GM15510 (cell line): ENCODE results near the gene ETFB.

Experiments
- POLR2A ChIP-seq: IDR thresholded peaks from 3 replicates; pipeline ENCODE4 v1.6.1; 2011; ENCODE audit warnings: borderline replicate concordance; ENCODE audit not compliant: insufficient read length; ENCODE audit errors: extremely low read depth

The ETFB gene

DNA sequence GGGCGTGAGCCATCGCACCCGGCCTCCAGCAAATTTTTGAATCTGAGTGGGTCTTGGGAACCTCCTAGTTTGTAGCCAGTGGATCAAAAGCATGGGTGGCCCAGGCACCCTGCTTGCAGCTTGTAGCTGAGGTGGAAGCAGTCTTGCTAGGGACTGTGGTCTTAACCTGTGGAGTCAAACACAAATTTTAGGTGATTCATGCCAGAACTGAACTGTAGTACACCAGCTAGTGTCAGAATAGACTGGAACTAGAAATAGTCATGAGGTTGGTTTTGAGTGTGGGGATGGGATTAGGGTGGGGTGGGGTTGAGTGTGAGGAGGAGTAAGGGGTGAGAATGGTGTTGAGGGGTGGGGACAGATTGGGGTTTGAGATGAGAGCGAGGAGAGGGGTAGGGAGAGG is 15.8 kb upstream of the ETFB start:
- TF ChIP-seq POLR2A = no peak

DNA sequence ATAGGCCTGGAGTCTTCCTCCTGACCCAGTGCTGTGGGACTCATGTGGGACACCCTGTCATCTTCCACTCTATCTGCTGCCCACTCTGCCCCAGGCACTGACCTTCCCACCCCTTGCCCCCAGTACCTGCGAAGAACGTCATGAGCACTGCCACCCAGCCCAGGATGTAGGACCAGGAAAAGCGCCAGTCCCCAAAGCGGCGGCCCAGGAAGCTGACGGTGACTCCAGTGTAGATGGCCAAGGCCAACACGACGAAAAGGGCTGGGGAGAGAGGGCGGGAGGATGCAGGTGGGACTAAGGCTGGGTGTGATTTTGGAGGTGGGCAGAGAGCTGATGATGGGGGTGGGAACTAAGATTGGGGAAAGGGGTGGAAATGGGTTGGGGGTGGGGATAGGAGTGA is 14.2 kb upstream of the ETFB start:
- no peak for TF ChIP-seq POLR2A

DNA sequence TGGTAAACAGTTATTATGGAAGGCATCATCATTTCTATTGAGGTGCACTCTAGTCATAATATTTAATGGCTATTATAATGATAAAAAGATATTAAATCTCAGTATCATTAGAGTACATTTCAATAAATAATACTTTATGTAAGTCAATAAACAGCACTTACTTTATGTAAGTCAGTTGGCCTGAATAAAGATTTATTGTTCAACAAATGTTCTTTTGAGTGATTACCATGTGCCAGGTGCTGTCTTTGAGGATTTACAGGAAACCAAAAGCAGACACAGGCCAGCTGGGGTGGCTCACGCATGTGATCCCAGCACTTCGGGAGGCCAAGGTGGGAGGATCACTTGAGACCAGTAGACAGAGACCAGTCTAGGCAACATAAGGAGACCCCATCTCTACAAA is 11.2 kb upstream of the ETFB start:
- TF ChIP-seq POLR2A = no peak

DNA sequence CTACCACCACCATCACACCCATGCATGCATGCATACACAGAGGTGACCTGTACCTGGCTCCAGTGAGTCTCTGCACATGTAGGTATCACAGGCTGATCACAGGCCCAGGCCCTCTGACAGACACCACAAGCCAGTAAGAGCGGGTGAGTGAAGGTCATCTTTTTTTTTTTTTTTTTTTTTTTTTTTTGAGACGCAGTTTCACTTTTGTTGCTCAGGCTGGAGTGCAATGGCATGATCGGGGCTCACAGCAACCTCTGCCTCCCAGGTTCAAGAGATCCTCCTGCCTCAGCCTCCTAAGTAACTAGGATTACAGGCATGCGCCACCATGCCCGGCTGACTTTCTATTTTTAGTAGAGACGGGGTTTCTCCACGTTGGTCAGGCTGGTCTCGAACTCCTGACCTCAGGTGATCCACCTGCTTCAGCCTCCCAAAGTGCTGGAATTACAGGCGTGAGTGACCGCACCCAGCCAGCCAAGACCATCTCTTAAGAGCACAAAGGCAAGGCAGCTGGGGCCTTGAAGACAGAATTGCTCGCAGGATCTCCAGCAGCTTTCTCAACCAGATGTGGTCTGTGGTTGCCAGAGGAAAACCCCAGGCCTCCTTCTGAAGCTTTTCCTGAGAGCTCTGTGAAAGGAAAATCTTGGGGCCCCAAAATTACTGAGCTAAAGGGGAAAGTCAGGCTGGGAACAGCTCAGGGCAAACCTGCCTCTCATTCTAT is 9.5 kb upstream of the ETFB start:
- TF ChIP-seq POLR2A = no peak

- no peak for TF ChIP-seq POLR2A
Measured at GRCh38 chr19:51372649-51373504, 6.7 kb upstream of the ETFB start, which contains the start of gene NKG7. NKG7 (minus strand) TSS chr19:51372654; CDS start chr19:51372535, 119 bp downstream.

- no peak for TF ChIP-seq POLR2A
Measured at GRCh38 chr19:51372021-51372648, 5.9 kb upstream of the ETFB start.

DNA sequence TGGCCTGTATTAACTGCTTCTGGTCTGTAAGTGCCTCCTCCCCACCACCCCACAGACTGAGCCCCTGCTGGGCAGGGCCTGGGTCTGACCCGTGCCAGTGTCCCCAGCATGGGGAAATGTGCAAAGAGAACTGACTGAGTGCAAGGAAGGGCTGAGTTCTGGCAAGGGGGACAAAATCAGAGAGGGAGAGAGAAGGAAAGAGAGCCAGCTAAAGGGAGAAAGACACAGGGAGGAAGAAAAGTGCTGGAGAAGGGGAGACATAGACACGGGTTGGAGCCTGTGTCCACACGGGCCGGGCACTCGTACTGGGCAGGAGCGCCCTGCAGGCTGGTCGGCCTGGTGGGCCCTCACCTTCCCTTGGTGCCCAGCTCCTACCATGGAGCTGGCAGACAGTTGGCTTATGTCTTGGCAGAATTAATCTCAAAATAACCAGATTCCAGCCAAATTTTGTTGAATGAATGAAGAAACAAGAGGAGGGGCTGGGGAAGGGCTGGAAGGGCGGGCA is 5.0 kb upstream of the ETFB start:
- TF ChIP-seq POLR2A = no peak

DNA sequence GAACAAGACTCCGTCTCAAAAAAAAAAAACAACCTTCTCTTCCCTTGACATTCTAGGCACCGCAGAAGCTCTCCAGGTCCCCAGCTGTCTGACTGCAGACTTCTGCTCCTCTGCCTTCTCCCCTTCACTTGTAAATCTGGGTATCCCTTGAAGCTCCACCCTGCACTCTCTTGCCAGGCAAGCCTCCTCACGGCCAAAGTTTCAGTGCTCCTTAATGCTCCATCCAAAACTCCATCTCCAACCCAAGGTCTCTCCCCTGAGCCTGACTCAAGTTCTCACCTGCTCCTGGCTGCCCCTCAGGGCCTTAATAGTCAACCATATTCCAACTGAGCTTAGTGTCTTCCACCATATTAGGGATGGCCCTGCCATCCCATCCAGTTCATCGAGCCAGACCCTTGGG is 4.0 kb upstream of the ETFB start:
- TF ChIP-seq POLR2A = no peak

GRCh38 chr19:51368366-51369282 is 2.4 kb upstream of the ETFB start, which contains the start of gene CLDND2:
CLDND2 (minus strand) TSS chr19:51369003; CDS start chr19:51368577, 426 bp downstream.
- no peak for TF ChIP-seq POLR2A

GRCh38 chr19:51367565-51368365 is 1.6 kb upstream of the ETFB start:
- TF ChIP-seq POLR2A = peak; percentile 76

DNA sequence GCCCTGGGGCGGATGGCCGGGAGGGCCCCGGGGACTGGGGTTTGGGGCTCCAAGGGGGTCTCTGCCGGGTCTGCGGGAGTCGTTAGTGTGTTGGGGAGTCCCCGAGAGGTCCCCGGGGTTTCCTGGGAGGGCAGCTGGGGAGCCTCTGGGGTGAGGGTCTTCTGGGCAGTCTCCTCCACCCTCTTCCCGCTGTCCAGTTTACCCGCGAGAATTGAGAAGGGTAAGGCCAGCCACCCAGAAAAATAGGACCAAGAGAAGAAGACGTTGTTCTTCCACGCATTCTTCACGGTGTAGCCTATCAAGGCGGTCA is 1.0 kb upstream of the ETFB start:
- TF ChIP-seq POLR2A = no peak

- TF ChIP-seq POLR2A = peak; percentile 72
Measured at GRCh38 chr19:51366389-51367254, 434 bp upstream of the ETFB start.
